SU-DHL-6 (cell line): ENCODE data around the gene LOXL1.

Source experiments
- H2AFZ ChIP-seq: fragments of 200-600 bp; sonication (generic); 2 replicates; pipeline ENCODE4 v1.6.1; 2014; ENCODE audit warnings: low read depth, mild to moderate bottlenecking, moderate library complexity, mixed read lengths, antibody characterized with exemption, low read length; ENCODE audit not compliant: severe bottlenecking
- H3F3A ChIP-seq: fragments of 200-600 bp; shearing (Covaris generic); 2 replicates; pipeline ENCODE4 v1.6.0; 2016; ENCODE audit warnings: antibody characterized with exemption, mild to moderate bottlenecking; ENCODE audit not compliant: insufficient read depth
- H3K27ac ChIP-seq: fragments of 200-600 bp; sonication (generic); 2 replicates; pipeline ENCODE4 v1.5.1; 2016; ENCODE audit warnings: low read depth, mild to moderate bottlenecking, low read length, moderate library complexity, mixed read lengths
- H3K27me3 ChIP-seq: fragments of 200-600 bp; sonication (generic), shearing (Covaris generic); 2 replicates; pipeline ENCODE4 v1.6.0; 2014; ENCODE audit warnings: mild to moderate bottlenecking, low read length
- H3K36me3 ChIP-seq: fragments of 200-600 bp; sonication (generic); 2 replicates; pipeline ENCODE4 v1.6.1; 2014; ENCODE audit warnings: mild to moderate bottlenecking, low read length, mixed read lengths
- H3K4me2 ChIP-seq: fragments of 300-600, 200-600 bp; shearing (Covaris generic), sonication (generic); 2 replicates; pipeline ENCODE4 v1.6.0; 2014; ENCODE audit warnings: low read length, low read depth, mild to moderate bottlenecking; ENCODE audit not compliant: poor library complexity, severe bottlenecking
- H3K4me3 ChIP-seq: fragments of 200-600 bp; sonication (generic); 2 replicates; pipeline ENCODE4 v1.5.1; 2014; ENCODE audit warnings: antibody characterized with exemption, low read length, mild to moderate bottlenecking, mixed read lengths; ENCODE audit not compliant: insufficient read depth, poor library complexity, severe bottlenecking
- H3K79me2 ChIP-seq: fragments of 200-600 bp; sonication (generic); 2 replicates; pipeline ENCODE4 v1.6.1; 2014; ENCODE audit warnings: mild to moderate bottlenecking, low read length, moderate library complexity; ENCODE audit not compliant: insufficient read depth
- H3K9ac ChIP-seq: fragments of 200-600 bp; sonication (generic); 2 replicates; pipeline ENCODE4 v1.7.0; 2014; ENCODE audit warnings: mild to moderate bottlenecking, low read length
- H3K9me2 ChIP-seq: fragments of 200-600 bp; sonication (generic); replicated peaks from 2 replicates; pipeline ENCODE4 v1.6.1; 2014; ENCODE audit warnings: low read length; ENCODE audit not compliant: insufficient read depth
- H3K9me3 ChIP-seq: fragments of 200-600 bp; sonication (generic); 2 replicates; pipeline ENCODE4 v1.6.1; 2014; ENCODE audit warnings: low read length, mixed read lengths; ENCODE audit not compliant: insufficient read depth
- H4K20me1 ChIP-seq: fragments of 200-600 bp; sonication (generic); 2 replicates; pipeline ENCODE4 v1.6.1; 2014; ENCODE audit warnings: low read depth, mild to moderate bottlenecking, antibody characterized with exemption, low read length, moderate library complexity, mixed read lengths
- EZH2phosphoT487 ChIP-seq: fragments of 200-600 bp; sonication (generic), shearing (Covaris generic); conservative IDR thresholded peaks from 2 replicates; pipeline ENCODE4 v1.6.1; 2018; ENCODE audit warnings: mild to moderate bottlenecking, antibody characterized with exemption, low read length, moderate library complexity, mixed read lengths
- TF ChIP-seq, protein P1 (sequence below): fragments of 200-600 bp; sonication (generic); IDR thresholded peaks from one replicate; pipeline ENCODE4 v1.5.1; 2017; ENCODE audit warnings: antibody characterized with exemption, mild to moderate bottlenecking, low read length, moderate library complexity; ENCODE audit not compliant: insufficient read depth, poor library complexity, severe bottlenecking

Gene LOXL1

DNA sequence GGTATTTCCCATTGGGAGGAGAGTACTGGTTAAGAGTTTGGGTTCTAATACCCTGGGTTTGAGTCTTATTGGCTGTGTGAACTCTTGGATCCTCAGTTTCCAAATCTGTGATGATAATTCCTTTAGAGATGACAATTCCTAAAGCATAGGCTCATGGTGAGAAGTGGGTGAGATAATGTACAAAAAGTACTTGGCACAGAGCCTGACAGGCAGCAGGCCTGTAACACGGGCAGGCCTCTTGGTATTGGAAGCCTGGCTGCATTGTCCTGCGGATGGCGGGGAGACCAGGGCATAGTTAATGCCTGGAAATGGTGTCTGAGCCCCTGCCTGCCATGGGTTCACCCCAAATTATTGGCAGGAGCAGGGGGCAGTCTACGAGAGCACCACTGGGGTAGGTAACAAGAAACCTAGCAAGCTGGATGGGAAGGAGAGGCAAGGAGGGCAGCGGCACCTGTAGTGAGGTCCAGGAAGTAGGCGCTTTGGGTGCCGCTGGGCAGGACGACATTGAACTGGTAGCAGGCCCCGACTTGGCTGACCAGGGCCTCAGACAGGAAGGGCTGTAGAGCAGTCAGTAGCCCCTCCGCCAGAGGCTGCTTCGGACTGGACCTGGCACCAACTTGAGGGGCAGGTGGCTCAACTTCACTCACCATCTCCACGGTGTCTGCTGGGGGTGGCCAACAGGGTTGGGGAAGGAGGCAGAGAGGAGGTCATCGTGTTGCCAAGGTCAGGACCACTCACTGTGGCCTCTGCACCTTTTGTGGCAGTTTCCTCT, 58.1 kb downstream of the LOXL1 start:
- H3K27ac ChIP-seq = no peak overlapping the region
- no peak overlapping the region for H2AFZ ChIP-seq
- no peaks in the 10 kb centered on the region for H3K79me2 ChIP-seq
- H4K20me1 ChIP-seq = no peaks in the 10 kb centered on the region
- H3K36me3 ChIP-seq = no peaks in the 10 kb centered on the region
- no peaks in the 10 kb centered on the region for H3K27me3 ChIP-seq
- H3K9ac ChIP-seq = no peak overlapping the region
- no peaks in the 10 kb centered on the region for H3K9me3 ChIP-seq
- no peak overlapping the region for H3K4me2 ChIP-seq
- TF ChIP-seq EZH2phosphoT487 = no peak
- TF ChIP-seq, protein P1, sequence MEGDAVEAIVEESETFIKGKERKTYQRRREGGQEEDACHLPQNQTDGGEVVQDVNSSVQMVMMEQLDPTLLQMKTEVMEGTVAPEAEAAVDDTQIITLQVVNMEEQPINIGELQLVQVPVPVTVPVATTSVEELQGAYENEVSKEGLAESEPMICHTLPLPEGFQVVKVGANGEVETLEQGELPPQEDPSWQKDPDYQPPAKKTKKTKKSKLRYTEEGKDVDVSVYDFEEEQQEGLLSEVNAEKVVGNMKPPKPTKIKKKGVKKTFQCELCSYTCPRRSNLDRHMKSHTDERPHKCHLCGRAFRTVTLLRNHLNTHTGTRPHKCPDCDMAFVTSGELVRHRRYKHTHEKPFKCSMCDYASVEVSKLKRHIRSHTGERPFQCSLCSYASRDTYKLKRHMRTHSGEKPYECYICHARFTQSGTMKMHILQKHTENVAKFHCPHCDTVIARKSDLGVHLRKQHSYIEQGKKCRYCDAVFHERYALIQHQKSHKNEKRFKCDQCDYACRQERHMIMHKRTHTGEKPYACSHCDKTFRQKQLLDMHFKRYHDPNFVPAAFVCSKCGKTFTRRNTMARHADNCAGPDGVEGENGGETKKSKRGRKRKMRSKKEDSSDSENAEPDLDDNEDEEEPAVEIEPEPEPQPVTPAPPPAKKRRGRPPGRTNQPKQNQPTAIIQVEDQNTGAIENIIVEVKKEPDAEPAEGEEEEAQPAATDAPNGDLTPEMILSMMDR = no peak
- H3F3A ChIP-seq = no peaks in the 10 kb centered on the region
- no peaks in the 10 kb centered on the region for H3K9me2 ChIP-seq
- H3K4me3 ChIP-seq = no peak overlapping the region

DNA sequence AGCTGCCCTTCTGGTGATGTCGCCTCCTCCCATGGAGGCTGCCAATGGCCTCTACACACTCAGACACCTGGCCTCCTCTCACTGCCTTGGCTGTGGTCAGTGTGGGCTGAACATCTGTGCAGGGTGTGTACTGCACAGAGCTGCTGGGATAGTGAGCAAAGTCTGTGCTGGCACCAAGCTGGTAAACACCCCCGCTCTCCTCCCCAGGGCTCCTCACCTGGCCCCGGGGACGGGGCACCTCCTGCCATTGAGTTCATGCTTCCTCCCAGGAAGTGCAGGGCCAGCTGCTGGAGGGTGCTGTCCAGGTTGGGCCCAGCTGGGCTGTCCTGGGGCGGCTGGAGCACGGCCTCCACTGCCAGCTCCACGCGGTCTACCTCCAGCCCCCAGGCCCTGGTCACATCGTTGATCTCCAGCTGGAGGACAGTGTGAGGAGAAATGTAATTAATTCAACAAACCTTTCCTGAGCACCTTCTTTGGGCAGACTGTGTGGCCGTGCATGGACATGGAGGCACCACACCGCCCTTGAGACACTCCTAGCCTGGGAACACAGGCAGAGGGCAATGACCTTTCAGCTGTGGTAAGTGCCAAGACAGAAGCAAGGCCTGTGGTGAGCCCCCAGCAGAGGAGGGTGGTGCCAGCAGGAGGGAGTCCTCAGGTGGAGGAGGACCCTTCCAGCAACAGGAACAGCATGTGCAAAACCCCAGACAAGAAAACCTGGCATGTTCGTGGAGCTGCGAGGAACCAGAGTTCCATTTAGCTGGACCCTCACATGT, 59.0 kb downstream of the LOXL1 start:
- Histone ChIP-seq H3K9ac (no peak overlapping the region), H4K20me1 (no peaks in the 10 kb centered on the region), H3K9me2 (no peaks in the 10 kb centered on the region), H3K27ac (no peak overlapping the region), H3K4me2 (no peak overlapping the region), H3K9me3 (no peaks in the 10 kb centered on the region), H3K36me3 (no peaks in the 10 kb centered on the region), H2AFZ (no peak overlapping the region), H3K27me3 (no peaks in the 10 kb centered on the region), H3K79me2 (no peaks in the 10 kb centered on the region), H3K4me3 (no peak overlapping the region), H3F3A (no peaks in the 10 kb centered on the region)
- TF ChIP-seq EZH2phosphoT487 = no peak
- TF ChIP-seq, protein P1 = no peak

DNA sequence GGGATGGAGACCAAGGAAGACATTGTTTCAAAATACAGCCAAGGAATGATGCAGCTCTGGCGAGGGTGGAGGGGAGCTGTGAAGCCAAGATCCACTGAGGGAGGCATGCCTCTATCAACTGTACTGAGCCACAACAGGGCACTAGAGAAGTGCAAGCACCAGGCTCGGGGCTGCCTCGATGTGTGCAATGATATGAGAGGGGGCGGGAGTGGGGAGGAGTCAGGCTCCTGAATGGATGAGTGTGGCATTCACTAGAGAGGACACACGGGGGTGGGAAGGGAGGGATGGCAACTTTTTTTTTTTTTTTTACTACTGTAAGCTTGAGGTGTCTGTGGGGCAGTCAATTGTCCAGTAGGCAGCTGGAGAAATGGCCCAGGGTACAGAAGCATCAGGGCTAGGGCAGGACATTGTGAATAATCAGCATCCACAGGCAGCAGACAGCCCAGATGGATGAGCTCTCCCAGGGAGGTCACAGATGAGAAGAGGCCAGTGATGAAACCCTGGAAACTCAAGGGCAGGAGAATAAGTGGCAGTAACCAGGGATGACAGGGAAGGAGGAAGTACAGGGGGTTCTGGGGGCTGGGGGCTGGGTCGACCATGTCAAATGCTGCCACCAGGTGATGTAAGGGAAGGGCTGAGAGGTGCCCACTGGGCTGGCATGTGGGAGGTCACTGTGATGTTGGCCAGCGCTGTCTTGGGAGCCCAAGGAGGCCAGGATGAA, 60.0 kb downstream of the LOXL1 start:
- Histone ChIP-seq H3K27me3 (no peaks in the 10 kb centered on the region), H3K9me2 (no peaks in the 10 kb centered on the region), H3K36me3 (no peaks in the 10 kb centered on the region), H3F3A (no peaks in the 10 kb centered on the region), H3K27ac (no peak overlapping the region), H3K79me2 (no peaks in the 10 kb centered on the region), H3K4me3 (no peak overlapping the region), H3K4me2 (no peak overlapping the region), H4K20me1 (no peaks in the 10 kb centered on the region), H3K9me3 (no peaks in the 10 kb centered on the region), H3K9ac (no peak overlapping the region), H2AFZ (no peak overlapping the region)
- TF ChIP-seq EZH2phosphoT487 = no peak
- TF ChIP-seq, protein P1 = no peak
